Measurements from ENCODE around the gene ZMYND11. TPM values are rescaled to one million over a fixed set of nuclear protein-coding genes. Genes with fewer than 3 reads are reported as not detected.

ZMYND11 gene
- total RNA-seq, 2 experiments from 2014 or later: 31.8 to 37.6 TPM

DNA sequence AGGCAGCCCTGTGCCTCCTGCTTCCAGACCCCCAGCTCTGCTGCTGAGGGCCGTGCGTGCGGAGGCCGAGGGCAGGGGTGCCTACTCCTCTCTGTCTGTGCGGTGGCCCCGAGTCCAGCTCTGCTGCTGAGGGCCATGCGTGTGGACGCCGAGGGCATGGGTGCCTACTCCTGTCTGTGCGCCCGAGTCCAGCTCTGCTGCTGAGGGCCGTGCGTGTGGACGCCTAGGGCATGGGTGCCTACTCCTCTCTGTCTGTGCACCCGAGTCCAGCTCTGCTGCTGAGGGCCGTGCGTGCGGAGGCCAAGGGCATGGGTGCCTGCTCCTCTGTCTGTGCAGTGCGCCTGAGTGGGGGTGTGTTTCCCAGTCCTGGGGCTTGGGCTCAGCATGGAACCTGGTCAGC is 142.7 kb downstream of the ZMYND11 start:
- Mint-ChIP-seq H3K4me1 (peaks cover 11% of the 10 kb centered on the region), H3K9me3 (ENCODE audit: low read depth) (no peaks in the 10 kb centered on the region), H3K4me3 (no peak overlapping the region), H3K36me3 (no peaks in the 10 kb centered on the region), H3K27ac (no peak overlapping the region), H3K27me3 (no peaks in the 10 kb centered on the region)
- ATAC-seq: no peak
- no peak for DNase-seq
- CTCF ChIA-PET: no interaction called here

DNA sequence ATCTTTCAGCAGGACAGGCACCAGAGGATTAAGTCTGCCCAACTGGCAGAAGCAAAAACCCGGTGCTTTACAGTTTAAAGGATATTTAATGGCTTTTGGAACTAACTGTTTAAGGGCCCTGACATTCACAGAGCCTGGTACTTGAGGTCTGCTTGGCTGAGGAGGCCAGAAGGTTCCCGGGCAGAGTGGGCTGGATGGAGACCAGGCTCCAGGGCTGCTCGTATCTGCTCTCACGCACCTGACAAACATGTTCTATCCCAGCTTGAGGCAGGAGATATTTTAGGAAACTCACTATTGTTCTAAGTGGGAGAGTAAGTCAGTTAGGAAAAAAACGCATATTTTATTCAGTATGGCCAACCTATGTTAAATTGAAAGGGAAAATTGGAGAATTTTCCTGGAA is 143.5 kb downstream of the ZMYND11 start:
- Mint-ChIP-seq H3K4me3 (no peak overlapping the region), H3K9me3 (ENCODE audit: low read depth) (no peaks in the 10 kb centered on the region)
- DNase-seq: no peak

DNA sequence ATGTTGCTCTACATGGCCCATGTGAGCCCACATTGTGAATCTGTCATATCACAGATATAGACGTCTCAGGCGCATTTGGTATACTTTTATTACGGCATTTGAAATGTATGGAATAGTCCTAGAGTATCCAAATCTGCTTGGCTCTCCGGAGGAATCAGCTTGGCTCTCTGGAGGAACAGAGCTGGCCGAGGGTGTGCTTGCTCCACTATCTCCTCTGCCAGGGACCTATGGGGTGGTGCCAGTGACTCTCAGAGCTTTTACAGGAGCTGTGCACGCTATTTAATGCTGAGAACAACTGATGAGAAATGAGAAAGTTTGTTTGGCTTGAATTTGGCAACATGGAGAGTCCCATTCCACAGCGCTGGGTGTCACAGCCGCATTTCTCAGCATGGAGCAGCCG is 144.0 kb downstream of the ZMYND11 start:
- no peaks in the 10 kb centered on the region for H3K36me3 Mint-ChIP-seq
- no peak for ATAC-seq
- no peak overlapping the region for H3K27ac Mint-ChIP-seq
- H3K4me1 Mint-ChIP-seq: peaks cover 24% of the 10 kb centered on the region
- DNase-seq: no peak
- H3K27me3 Mint-ChIP-seq: no peaks in the 10 kb centered on the region
- H3K4me3 Mint-ChIP-seq: no peak overlapping the region
- CTCF ChIA-PET: interaction anchor here (1.1 kb wide), 1 partner anchor 234 kb away, joined by 3 read pairs; no protein-coding TSS in a partner anchor
- no peaks in the 10 kb centered on the region for H3K9me3 Mint-ChIP-seq (ENCODE audit: low read depth)

More for the DNA sequence above, 143.5 kb downstream of the ZMYND11 start:
- H3K27me3 Mint-ChIP-seq: no peaks in the 10 kb centered on the region
- no peak for ATAC-seq
- H3K4me1 Mint-ChIP-seq: peaks cover 19% of the 10 kb centered on the region
- CTCF ChIA-PET: no interaction called here
- no peaks in the 10 kb centered on the region for H3K36me3 Mint-ChIP-seq
- no peak overlapping the region for H3K27ac Mint-ChIP-seq

DNA sequence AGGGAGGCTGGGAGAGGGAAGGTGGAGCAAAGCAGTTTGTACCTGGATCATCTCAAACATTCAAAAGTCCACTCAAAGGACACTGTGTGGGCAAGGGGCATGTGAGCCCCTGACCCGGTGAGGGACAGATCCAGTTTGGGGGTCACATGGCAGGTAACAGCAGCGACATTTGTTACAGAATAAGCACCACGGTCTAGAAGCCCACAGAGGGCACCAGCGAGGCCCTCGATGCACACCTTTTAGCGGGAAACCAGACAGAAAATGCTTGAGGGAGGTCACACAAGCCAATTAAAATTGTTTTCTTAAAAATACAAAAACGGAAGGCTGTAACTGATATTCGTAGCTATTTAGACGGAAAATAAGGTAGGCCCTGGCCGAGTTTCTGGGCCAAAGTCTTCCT is 144.4 kb downstream of the ZMYND11 start:
- Mint-ChIP-seq H3K9me3 (ENCODE audit: low read depth) (no peaks in the 10 kb centered on the region), H3K27me3 (no peaks in the 10 kb centered on the region), H3K4me3 (no peak overlapping the region), H3K4me1 (peaks cover 27% of the 10 kb centered on the region), H3K36me3 (no peaks in the 10 kb centered on the region), H3K27ac (no peak overlapping the region)
- ATAC-seq (no peak), DNase-seq (no peak)
- CTCF ChIA-PET: interaction anchor here (1.1 kb wide), 1 partner anchor 233 kb away, joined by 3 read pairs; no protein-coding TSS in a partner anchor

DNA sequence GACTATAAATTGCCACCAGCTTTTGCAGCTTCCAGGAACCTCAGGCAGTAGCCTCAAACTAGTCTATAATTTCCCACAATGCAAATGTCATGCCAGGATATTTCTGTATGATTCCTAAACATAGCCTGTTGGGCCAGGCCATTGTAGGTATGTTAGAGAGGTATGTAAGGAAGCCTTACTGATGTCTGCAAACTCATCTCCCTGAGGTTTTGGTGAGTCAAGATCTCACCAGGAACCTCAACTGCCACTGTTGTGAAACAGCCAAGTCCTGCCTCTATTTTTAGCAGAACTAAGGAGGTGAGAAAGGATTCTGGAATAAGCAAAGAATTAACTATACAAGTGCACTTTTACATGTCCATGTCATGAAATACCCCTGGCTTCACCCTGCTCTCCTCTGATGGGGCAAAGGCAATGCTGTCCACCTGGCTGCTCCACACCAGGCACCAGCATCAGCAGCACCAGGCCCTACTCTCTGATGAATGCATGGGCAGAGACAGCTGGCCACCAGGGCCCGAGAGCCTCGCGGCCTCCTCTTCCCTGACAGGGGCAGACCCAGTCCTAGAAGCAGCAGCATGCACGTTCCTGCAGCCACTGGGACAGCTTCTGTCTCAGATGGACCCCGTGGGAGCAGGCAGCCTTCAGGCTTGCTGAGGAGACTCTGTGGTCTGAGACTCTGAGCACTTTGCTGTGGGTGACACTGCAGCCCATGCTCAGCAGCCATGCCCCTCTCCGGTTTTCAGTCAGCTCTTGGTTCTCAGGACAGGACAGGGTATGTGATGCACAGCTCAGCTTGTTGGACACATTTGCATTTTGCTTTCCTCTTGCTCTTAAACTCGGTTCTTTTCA is 147.3 kb downstream of the ZMYND11 start:
- Mint-ChIP-seq H3K27me3 (no peaks in the 10 kb centered on the region), H3K27ac (peak overlapping the region; percentile 79), H3K4me3 (no peak overlapping the region), H3K9me3 (ENCODE audit: low read depth) (no peaks in the 10 kb centered on the region), H3K4me1 (peaks cover 32% of the 10 kb centered on the region), H3K36me3 (no peaks in the 10 kb centered on the region)
- ATAC-seq (peak; percentile 50), DNase-seq (peak; percentile 57)
- CTCF ChIA-PET: interaction anchor here (1.0 kb wide), 1 partner anchor 12 kb away, joined by 3 read pairs; no protein-coding TSS in a partner anchor

DNA sequence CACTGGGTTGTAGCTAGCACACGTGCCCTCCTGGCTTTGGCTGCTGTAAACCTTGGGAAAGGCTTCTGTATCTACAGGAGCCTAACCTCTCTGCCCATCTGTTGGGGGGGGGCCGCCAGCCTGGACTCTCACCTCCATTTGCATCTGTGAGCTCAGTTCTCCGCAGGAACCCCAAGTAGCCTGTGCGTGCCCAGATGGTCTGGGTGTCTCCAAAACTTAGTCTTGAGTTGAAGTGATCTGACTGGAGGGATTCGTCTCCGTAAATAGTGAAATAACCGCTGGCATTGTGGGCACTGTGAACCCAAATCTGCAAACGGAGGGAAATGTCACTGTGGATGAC is 147.9 kb downstream of the ZMYND11 start:
- ATAC-seq: no peak
- Mint-ChIP-seq H3K9me3 (ENCODE audit: low read depth) (no peaks in the 10 kb centered on the region), H3K4me1 (peaks cover 32% of the 10 kb centered on the region), H3K4me3 (no peak overlapping the region), H3K27ac (peak overlapping the region; percentile 79), H3K36me3 (no peaks in the 10 kb centered on the region), H3K27me3 (no peaks in the 10 kb centered on the region)
- DNase-seq: no peak
- CTCF ChIA-PET: interaction anchor here (1.0 kb wide), 1 partner anchor 12 kb away, joined by 3 read pairs; no protein-coding TSS in a partner anchor

DNA sequence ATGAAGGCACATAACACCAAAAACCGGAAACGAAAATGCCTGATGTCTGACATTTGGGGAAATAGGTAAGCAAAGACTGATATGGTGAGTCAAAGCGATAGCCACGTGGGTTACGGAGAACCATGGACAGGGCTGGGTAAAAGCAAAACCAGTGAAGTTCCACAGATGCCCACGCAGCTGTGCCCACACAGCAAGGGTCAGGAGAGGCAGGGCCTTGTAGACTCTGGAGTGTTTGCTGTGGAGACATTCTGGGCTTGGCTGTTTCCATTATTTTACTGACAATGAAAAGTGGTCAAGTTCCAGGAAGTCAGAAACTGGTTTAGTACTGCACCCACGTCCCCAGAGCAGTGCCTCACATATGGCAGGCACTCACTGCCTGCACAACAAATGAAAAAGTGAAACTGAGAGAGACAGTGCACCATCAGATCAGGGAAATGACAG is 148.7 kb downstream of the ZMYND11 start:
- CTCF ChIA-PET: no interaction called here
- H3K4me3 Mint-ChIP-seq: peak overlapping the region; percentile 41
- no peaks in the 10 kb centered on the region for H3K27me3 Mint-ChIP-seq
- no peaks in the 10 kb centered on the region for H3K9me3 Mint-ChIP-seq (ENCODE audit: low read depth)
- DNase-seq: peak; percentile 83
- H3K4me1 Mint-ChIP-seq: peaks cover 32% of the 10 kb centered on the region
- peak; percentile 86 for ATAC-seq
- no peaks in the 10 kb centered on the region for H3K36me3 Mint-ChIP-seq
- H3K27ac Mint-ChIP-seq: peak overlapping the region; percentile 79

DNA sequence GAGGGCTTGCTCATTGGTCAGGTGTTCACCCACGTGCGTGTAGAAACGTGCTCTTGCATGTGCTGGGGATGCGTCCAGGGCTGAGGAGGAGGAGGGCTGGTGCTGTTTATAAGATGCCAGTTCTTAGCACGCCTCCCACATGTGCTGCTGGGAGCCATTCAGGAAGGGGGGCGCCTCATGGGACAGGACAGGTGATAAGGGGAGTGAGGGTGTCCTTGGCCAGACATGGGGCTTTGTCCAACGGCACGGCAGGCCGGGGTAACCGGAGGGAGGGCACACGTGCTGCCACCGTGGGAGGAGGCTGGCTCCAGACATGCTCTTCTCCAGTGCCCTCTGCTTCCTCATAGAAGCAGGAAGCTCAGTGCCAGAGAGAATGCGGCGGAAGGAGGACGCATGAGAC is 150.0 kb downstream of the ZMYND11 start:
- no peak overlapping the region for H3K27ac Mint-ChIP-seq

DNA sequence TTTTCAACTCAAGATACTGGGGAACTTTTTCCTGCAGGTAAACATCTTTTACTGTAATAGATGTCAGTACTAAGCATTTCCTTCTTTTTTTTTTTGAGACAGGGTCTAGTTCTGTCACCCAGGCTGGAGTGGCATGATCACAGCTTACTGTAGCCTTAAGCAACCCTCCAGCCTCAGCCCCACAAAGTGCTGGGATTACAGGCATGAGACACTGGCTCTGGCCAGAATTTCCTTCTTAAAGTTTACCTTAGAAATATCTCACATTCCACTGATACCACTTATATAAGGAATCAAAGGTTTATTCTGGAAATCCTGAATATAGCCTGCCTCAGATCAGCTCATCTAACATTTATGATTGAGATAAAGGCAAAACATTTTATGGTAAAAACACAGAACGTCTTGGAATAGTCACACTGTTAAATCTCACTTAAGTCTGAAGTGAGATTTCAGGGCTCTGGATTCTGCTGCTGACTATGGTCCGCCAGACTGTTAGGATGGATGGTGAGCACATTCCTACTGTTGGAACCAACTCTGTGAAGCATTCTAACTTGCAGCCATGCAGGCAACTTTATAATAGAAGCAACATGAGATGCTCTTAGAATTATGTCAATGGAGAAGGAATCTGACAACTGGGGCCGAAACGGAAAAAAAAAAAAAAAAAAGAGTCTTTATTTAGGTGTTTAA is 151.9 kb downstream of the ZMYND11 start:
- Mint-ChIP-seq H3K4me3 (no peak overlapping the region), H3K4me1 (peaks cover 29% of the 10 kb centered on the region), H3K27me3 (peaks cover 3% of the 10 kb centered on the region), H3K9me3 (ENCODE audit: low read depth) (no peaks in the 10 kb centered on the region), H3K36me3 (no peaks in the 10 kb centered on the region), H3K27ac (no peak overlapping the region)
- CTCF ChIA-PET: no interaction called here
- DNase-seq (no peak), ATAC-seq (no peak)

More for the DNA sequence above, 150.0 kb downstream of the ZMYND11 start:
- H3K27me3 Mint-ChIP-seq: peaks cover 2% of the 10 kb centered on the region
- ATAC-seq: no peak
- H3K4me3 Mint-ChIP-seq: no peak overlapping the region
- no peaks in the 10 kb centered on the region for H3K36me3 Mint-ChIP-seq
- CTCF ChIA-PET: no interaction called here
- no peaks in the 10 kb centered on the region for H3K9me3 Mint-ChIP-seq (ENCODE audit: low read depth)
- peaks cover 32% of the 10 kb centered on the region for H3K4me1 Mint-ChIP-seq
- DNase-seq: no peak

DNA sequence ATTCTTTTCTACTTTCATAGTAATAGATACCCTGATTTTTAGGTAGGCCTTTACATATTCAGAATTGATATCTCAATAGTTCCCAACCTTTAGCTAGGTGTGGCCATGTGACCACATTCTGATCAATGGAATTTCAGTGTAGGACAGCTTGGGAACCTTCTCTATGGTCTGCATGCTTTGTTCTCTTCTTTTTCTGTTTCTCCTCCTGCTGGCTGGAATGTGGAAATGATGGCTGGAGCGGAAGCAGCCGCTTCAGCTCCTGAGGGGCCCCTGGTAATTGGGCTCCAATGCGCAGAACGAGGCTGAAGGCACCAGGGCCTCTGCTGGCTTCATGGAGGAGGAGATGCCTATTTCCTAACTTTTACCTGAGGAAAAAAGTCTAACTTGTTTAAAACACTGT is 152.6 kb downstream of the ZMYND11 start:
- Mint-ChIP-seq H3K4me3 (no peak overlapping the region), H3K27ac (no peak overlapping the region), H3K27me3 (peaks cover 3% of the 10 kb centered on the region), H3K4me1 (peaks cover 22% of the 10 kb centered on the region), H3K9me3 (ENCODE audit: low read depth) (no peaks in the 10 kb centered on the region), H3K36me3 (no peaks in the 10 kb centered on the region)
- ATAC-seq (no peak), DNase-seq (no peak)
- CTCF ChIA-PET: no interaction called here

DNA sequence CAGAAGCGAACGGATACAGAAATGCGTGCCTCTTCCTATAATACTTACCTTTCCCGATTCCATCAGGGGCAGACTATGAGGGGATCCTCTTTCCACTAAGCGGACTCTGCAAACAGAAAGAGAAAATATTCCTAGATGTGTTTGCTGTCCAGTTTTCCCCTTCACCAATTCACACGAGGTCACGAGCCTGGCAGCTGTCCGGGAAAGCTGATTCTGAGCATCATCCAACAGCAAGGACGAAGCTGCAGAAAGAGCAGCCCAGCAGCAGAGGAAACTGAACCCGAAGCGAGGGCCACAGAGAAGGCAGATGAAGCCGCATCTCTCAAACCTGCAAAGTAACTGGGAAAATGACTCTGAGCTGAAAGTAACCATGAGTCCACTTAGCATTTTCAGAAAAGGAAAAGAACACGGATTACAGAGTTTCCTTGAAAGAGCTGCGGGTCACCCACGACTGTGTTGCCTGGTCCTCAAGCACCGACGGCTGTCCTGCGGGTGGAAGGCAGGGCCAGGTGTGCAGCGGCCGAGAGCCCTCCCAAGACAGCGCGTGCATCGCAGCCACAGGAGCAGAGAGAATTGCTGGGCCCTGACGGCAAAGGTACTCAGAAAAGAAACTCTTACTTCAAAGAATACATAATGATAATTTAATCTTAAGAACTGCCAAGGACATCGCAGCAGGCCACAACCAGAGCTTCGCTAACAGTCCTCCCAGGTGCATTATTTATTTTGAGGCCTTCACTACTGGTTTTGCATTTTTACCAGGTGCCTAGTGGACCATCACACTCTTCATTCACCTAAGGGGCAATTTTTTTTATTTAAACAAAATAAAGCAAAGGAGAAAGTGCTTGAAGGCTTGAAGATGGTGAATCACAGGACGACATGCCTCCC is 153.3 kb downstream of the ZMYND11 start:
- Mint-ChIP-seq H3K27ac (no peak overlapping the region), H3K4me1 (peaks cover 15% of the 10 kb centered on the region), H3K4me3 (no peak overlapping the region), H3K9me3 (ENCODE audit: low read depth) (no peaks in the 10 kb centered on the region), H3K27me3 (peaks cover 3% of the 10 kb centered on the region), H3K36me3 (no peaks in the 10 kb centered on the region)
- CTCF ChIA-PET: no interaction called here
- DNase-seq (no peak), ATAC-seq (no peak)

DNA sequence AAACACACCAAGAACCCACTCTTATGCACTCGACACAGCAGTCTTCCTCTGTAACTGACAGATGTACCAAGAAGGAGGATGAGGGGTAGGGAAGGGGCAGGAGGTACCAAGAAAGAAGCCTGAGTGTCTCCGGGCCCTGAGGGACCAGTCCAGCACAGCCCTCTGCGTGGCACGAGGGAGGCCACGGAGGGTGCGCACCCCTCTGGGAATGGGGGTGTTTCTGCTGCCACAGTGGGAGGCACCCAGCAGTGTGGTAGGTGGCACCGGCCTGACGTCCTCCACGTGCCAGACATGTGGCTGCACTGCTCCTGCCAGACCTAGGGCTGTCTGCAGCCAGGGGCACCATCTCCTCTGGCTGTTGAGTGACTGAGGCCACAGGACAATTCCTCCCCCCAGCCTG is 154.3 kb downstream of the ZMYND11 start:
- H3K9me3 Mint-ChIP-seq (ENCODE audit: low read depth): no peaks in the 10 kb centered on the region
- H3K4me1 Mint-ChIP-seq: peaks cover 5% of the 10 kb centered on the region
- peaks cover 3% of the 10 kb centered on the region for H3K27me3 Mint-ChIP-seq
- no peak overlapping the region for H3K4me3 Mint-ChIP-seq
- H3K27ac Mint-ChIP-seq: no peak overlapping the region
- CTCF ChIA-PET: no interaction called here
- DNase-seq (no peak), ATAC-seq (no peak)
- no peaks in the 10 kb centered on the region for H3K36me3 Mint-ChIP-seq

DNA sequence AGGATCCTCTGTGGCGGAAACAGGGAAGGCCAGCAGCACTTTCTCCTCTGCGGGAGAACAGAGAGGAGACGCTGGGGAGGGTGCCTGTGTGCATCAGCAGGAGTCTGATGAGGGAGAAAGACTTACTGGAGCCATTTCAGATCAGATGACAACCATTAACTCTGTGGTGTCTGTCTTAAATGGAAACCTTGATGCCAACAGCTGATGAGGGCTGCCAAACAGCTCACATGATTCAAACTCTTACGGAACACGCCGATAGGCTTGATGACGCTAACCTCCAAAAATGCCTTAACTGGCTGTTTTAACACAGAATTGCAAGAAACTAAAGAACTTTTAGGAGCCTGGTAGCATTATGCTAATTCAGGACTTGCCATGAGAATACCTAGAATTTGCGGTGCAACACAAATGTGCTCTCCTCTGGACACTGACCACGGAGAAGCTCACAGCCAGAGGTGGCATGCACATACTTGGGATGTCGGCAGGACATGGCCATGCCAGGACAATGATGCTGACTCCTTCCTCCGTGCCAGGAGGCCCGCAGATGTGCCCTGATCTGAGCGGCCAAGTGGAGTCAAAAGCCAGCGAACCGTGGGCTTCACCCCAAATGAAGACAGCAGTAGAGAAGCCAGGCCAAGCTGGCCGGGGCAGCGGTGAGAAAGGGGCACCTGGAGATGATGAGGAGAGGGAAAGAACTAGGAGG is 154.9 kb downstream of the ZMYND11 start:
- Mint-ChIP-seq H3K4me3 (no peak overlapping the region), H3K27me3 (peaks cover 3% of the 10 kb centered on the region), H3K27ac (no peak overlapping the region), H3K9me3 (ENCODE audit: low read depth) (no peaks in the 10 kb centered on the region), H3K36me3 (no peaks in the 10 kb centered on the region), H3K4me1 (peaks cover 2% of the 10 kb centered on the region)
- no peak for ATAC-seq
- CTCF ChIA-PET: no interaction called here
- no peak for DNase-seq
